Amniotic epithelial cell (primary cell): Measurements from ENCODE around the gene NOG.

Experiments
- DNase-seq: peaks from one replicate; pipeline ENCODE4 v3.0.0-alpha.2; 2010; ENCODE audit warnings: low read depth

The NOG gene

DNA sequence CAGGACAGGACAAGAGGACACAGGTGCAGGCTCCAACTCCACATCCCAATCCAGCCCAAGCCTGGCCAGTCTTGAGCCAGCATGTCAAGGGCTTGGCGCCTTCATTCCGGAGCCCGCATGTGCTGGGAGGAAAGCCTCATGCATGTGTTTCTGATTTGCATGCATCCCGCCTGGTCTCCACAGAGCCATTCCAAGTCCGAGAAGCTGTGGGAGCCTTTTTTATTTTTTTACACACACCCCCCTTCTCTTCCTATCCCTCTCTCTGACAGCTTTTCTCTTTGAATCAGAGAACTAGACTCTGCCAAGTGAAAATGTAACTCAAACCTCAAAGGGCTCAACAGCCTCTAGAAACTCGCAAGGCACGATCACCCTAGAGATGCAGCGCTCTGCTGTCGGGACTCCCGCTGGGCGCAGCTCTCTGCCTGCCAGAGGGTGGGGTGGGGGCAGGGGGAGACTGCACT lies 45.1 kb downstream of the NOG start:
- DNase-seq: no peak

GRCh38 chr17:56639517-56639916 lies 46.0 kb downstream of the NOG start:
- DNase-seq: no peak

DNA sequence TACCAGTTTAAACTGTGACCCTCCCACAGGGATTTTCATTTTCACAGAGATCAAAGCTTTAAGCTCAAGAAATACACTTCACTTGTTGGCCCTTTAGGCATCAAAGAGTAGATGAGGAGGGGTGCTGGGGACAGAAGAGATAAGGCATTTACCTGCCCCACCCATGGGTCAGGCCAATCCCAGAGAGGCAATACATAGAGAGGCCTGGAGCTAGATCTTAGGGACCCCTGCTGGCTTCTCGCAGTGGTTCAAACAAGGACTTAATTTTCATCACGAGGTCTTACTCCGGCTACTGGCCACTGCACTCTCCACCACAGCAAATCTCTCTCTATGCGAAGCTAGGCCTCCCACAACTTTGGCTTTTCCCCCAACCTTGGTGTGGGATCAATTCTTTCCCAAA lies 46.6 kb downstream of the NOG start:
- no peak for DNase-seq

DNA sequence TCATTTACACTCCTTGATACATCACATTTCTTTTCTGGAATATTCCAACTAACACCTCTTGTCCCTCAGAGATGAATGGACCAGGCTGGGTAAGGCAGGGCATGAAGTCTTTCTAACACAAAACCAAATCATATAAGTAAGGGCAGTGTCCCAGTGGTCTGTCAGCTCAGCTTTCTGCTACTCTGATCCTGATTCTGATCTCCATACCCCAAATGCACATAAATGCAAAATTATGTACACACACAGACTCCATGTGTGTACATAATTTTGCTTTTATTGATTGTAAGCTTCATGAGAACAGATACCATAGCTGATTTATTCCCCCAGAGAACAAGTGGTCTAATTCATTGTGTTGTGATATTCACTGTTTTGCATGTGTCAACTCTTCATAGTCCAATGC lies 47.9 kb downstream of the NOG start:
- no peak for DNase-seq

- no peak for DNase-seq
Measured at GRCh38 chr17:56641894-56642293, 48.4 kb downstream of the NOG start.

DNA sequence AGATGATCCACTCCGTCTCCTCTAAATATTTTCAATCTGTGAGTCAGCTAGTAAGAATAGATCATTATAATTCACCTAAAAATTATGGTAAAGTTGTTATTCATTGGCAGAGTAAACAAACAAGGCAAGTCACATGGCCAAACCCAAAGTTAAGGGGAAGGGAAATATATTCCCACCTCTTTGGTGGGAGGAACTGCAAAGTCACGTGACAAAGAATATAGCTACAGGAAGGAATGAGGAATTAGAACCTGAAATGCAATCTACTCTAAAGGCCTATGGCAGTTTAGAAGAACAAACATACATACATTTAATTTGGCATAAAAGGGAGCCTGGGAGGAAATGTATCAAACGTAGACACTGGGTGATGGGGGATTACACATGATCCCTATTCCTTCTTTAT lies 48.9 kb downstream of the NOG start:
- DNase-seq: no peak
